Esophagus muscularis mucosa (tissue), 4 donors: ENCODE data around the gene SPAG16. TPM values are rescaled to one million over a fixed set of nuclear protein-coding genes. Genes with fewer than 3 reads are reported as not detected.

Source experiments
- DNase-seq: peaks from one replicate; pipeline ENCODE4 v3.0.0-alpha.2; 2017; ENCODE audit errors: extremely low spot score
- H3K27ac ChIP-seq, 4 donors: fragments of 200-600 bp; sonication (generic); replicated peaks in 1 of 4; 1 replicate in 3 of 4; 2 replicates in 1 of 4; pipeline ENCODE4 v1.5.1; 2016 to 2019; ENCODE audit warnings: mild to moderate bottlenecking in 1 of 4
- H3K27me3 ChIP-seq, 4 donors: fragments of 200-600 bp; sonication (generic); one replicate each; pipeline versions ENCODE4 v1.5.1 to v1.6.0; 2016 to 2019
- H3K36me3 ChIP-seq, 4 donors: fragments of 200-600 bp; sonication (generic); one replicate each; pipeline ENCODE4 v1.5.1; 2016 to 2019
- H3K4me1 ChIP-seq, 4 donors: fragments of 200-600 bp; sonication (generic); one replicate each; pipeline ENCODE4 v1.5.1; 2016 to 2019
- H3K4me3 ChIP-seq, 4 donors: fragments of 200-600 bp; sonication (generic); 1 replicate in 2 of 4; 2 replicates in 2 of 4; pipeline ENCODE4 v1.5.1; 2016 to 2019; ENCODE audit warnings: mild to moderate bottlenecking in 4 of 4, moderate library complexity in 1 of 4
- H3K9me3 ChIP-seq, 4 donors: fragments of 200-600 bp; sonication (generic); 1 replicate in 3 of 4; 2 replicates in 1 of 4; pipeline ENCODE4 v1.5.1; 2016 to 2019
- CTCF ChIP-seq, 3 experiments: fragments of 200-600 bp in 2 of 3; fragments of 450-650 bp in 1 of 3; sonication (generic) in 2 of 3; IDR thresholded peaks; one replicate each; pipeline ENCODE4 v1.5.1; 2017 to 2019; ENCODE audit warnings: antibody characterized with exemption in 3 of 3, mild to moderate bottlenecking in 2 of 3, moderate library complexity in 1 of 3
- EP300 ChIP-seq: sonication (generic); formaldehyde crosslinking; IDR thresholded peaks from one replicate; pipeline ENCODE4 v1.6.1; 2017; ENCODE audit warnings: antibody characterized with exemption
- POLR2A ChIP-seq: fragments of 450-650 bp; IDR thresholded peaks from one replicate; pipeline ENCODE4 v1.6.1; 2017; ENCODE audit warnings: antibody characterized with exemption, moderate library complexity, mild to moderate bottlenecking, low read depth
- POLR2AphosphoS5 ChIP-seq, 2 donors: sonication (generic); formaldehyde crosslinking; IDR thresholded peaks; one replicate each; pipeline ENCODE4 v1.6.1; 2017; ENCODE audit warnings: antibody characterized with exemption in 2 of 2
- WGBS: methylation state at CpG from one replicate; pipeline ENCODE4 v1.1.5; 2018; 5-methylcytosine and 5-hydroxymethylcytosine counted together
- intact Hi-C: fragments of 100-400 bp; cut with DNase I; formaldehyde crosslinking; loops from one replicate; pipeline ENCODE4 v1.15.1; 2023
- total RNA-seq, 4 donors: library from RNA; depleted of rRNA; stranded (reverse); fragments of >200 nt; gene quantifications; one replicate each; pipeline versions ENCODE4 v1.1.0 to v1.2.1, GENCODE V29; 2016

The SPAG16 gene
- total RNA-seq, 4 donors from 2014 or later: 26.8 to 36.1 (median 31.0) TPM

GRCh38 chr2:214395040-214395439 is 1110.8 kb downstream of the SPAG16 start:
- Histone ChIP-seq H3K9me3 (no peaks in the 10 kb centered on the region), H3K36me3 (no peaks in the 10 kb centered on the region), H3K27ac (no peak overlapping the region), H3K4me3 (no peak overlapping the region), H3K27me3 (no peaks in the 10 kb centered on the region), H3K4me1 (no peaks in the 10 kb centered on the region)
- WGBS: 85% methylated on average over 1 of the region's 1 CpG
- no peak for DNase-seq
- intact Hi-C loops: no loop called here
- TF ChIP-seq POLR2A: no peak
- TF ChIP-seq CTCF (IDR thresholded peaks at IDR 0.05): no peak
- TF ChIP-seq POLR2AphosphoS5 (IDR thresholded peaks at IDR 0.05): no peak
- no peak for TF ChIP-seq EP300

- DNase-seq: no peak
- WGBS: 57% methylated on average over 2 of the region's 2 CpGs
- Histone ChIP-seq H3K27ac (no peak overlapping the region), H3K36me3 (no peaks in the 10 kb centered on the region), H3K4me1 (no peaks in the 10 kb centered on the region), H3K9me3 (no peaks in the 10 kb centered on the region), H3K4me3 (no peak overlapping the region), H3K27me3 (no peaks in the 10 kb centered on the region)
- no peak for TF ChIP-seq POLR2AphosphoS5 (IDR thresholded peaks at IDR 0.05)
- TF ChIP-seq POLR2A: no peak
- no peak for TF ChIP-seq CTCF (IDR thresholded peaks at IDR 0.05)
- TF ChIP-seq EP300: no peak
- intact Hi-C loops: no loop called here
Measured at GRCh38 chr2:214401580-214401979, 1117.3 kb downstream of the SPAG16 start.

- no peaks in the 10 kb centered on the region for H3K27me3 ChIP-seq
- H3K4me3 ChIP-seq: no peak overlapping the region
- no peaks in the 10 kb centered on the region for H3K9me3 ChIP-seq
- no peak for TF ChIP-seq POLR2A
- TF ChIP-seq POLR2AphosphoS5 (IDR thresholded peaks at IDR 0.05): no peak
- no peak for TF ChIP-seq CTCF (IDR thresholded peaks at IDR 0.05)
- TF ChIP-seq EP300: no peak
- intact Hi-C loops: no loop called here
- no peak overlapping the region for H3K27ac ChIP-seq
- H3K36me3 ChIP-seq: no peaks in the 10 kb centered on the region
- DNase-seq: no peak
- 46% methylated on average over 13 of the region's 13 CpGs for WGBS
- no peaks in the 10 kb centered on the region for H3K4me1 ChIP-seq
Measured at GRCh38 chr2:214410128-214410775, 1126.0 kb downstream of the SPAG16 start.

- Histone ChIP-seq H3K4me1 (no peaks in the 10 kb centered on the region), H3K27me3 (no peaks in the 10 kb centered on the region), H3K27ac (no peak within 1 kb of the TSS), H3K4me3 (no peak within 1 kb of the TSS), H3K9me3 (no peaks in the 10 kb centered on the region), H3K36me3 (no peaks in the 10 kb centered on the region)
- TF ChIP-seq CTCF (IDR thresholded peaks at IDR 0.05): no peak
- TF ChIP-seq EP300: no peak
- TF ChIP-seq POLR2A: no peak
- TF ChIP-seq POLR2AphosphoS5 (IDR thresholded peaks at IDR 0.05): no peak
- WGBS: 13% methylated on average over 19 of the region's 19 CpGs
- no peak for DNase-seq
- intact Hi-C loops: no loop called here
Measured at GRCh38 chr2:214410918-214411554, 1126.8 kb downstream of the SPAG16 start, which contains the start of gene VWC2L. TSS of gene VWC2L (plus strand) at chr2:214411054. CDS start at chr2:214414194, 3,140 bp downstream.
